Measurements from ENCODE around the gene VPS13D. TPM values are rescaled to one million over a fixed set of nuclear protein-coding genes. Genes with fewer than 3 reads are reported as not detected.

The VPS13D gene
- total and polyA plus RNA-seq, 10 of the 15 experiments (the other 5 are each of a cell fraction or from before 2014, with no cell fraction given): 1.4 to 16.9 (median 8.5) TPM

GRCh38 chr1:12447307-12447706, 217.5 kb downstream of the VPS13D start:
- CTCF ChIA-PET: interaction anchor here (0.6 to 2.9 kb wide), 3 partner anchors 8 to 160 kb away, joined by 3 to 9 read pairs (median 4); no protein-coding TSS in a partner anchor

More at GRCh38 chr1:12447307-12447706, 217.5 kb downstream of the VPS13D start:
- ATAC-seq (no peak), DNase-seq (ENCODE audit: low read depth, low spot score) (no peak), FAIRE-seq (no peak)
- Histone ChIP-seq H3K27ac (ENCODE audit: control insufficient read depth, insufficient read depth) (no peak overlapping the region), H3K79me2 (ENCODE audit: control insufficient read depth, insufficient read depth, low read length) (no peaks in the 10 kb centered on the region), H3K36me3 (ENCODE audit: control insufficient read depth in 2 of 2, insufficient read depth in 2 of 2, low read length in 1 of 2) (no peaks in the 10 kb centered on the region; a peak in 1 of 4 replicates), H2AFZ (ENCODE audit: control insufficient read depth, low read depth, low read length) (no peak overlapping the region), H3K27me3 (replicated peaks in 1 of 2; ENCODE audit: control insufficient read depth in 2 of 2, insufficient read depth in 2 of 2, low read length in 1 of 2) (no peaks in the 10 kb centered on the region), H4K20me1 (ENCODE audit: control insufficient read depth, insufficient read depth) (peaks cover 5% of the 10 kb centered on the region; the same call in 1 of the 2 replicates), H3K4me1 (ENCODE audit: control insufficient read depth, insufficient read depth, low read length) (peaks cover 23% of the 10 kb centered on the region), H3K9me3 (replicated peaks; ENCODE audit: control insufficient read depth, insufficient read depth, low read length) (no peaks in the 10 kb centered on the region; the same call in 2 of the 3 replicates), H3K4me3 (no peak overlapping the region), H3K4me2 (ENCODE audit: control insufficient read depth, insufficient read depth) (no peak overlapping the region), H3K9ac (ENCODE audit: control insufficient read depth, insufficient read depth, low read length) (no peak overlapping the region)
- in situ Hi-C loops (cut with MboI): no loop called here
- no TSS peak for BruUV-seq (replicated peaks)
- ChIA-PET RAD21 (ENCODE audit: unreplicated experiment) (interaction anchor here (0.6 to 1.8 kb wide), 3 partner anchors 13 to 171 kb away, joined by 3 to 8 read pairs (median 4); partner anchors contain the start of gene DHRS3), SMC1A (ENCODE audit: uncharacterized antibody, unreplicated experiment) (interaction anchor here (0.6 to 7.2 kb wide), 2 partner anchors 11 to 151 kb away, joined by 3 to 74 read pairs; no protein-coding TSS in a partner anchor), POLR2A (interaction anchor here (1.0 kb wide), 1 partner anchor 12 kb away, joined by 3 read pairs; no protein-coding TSS in a partner anchor)
- intact Hi-C loops (cut with micrococcal nuclease; ENCODE audit: unreplicated experiment): loop anchor here (5.0 kb wide), 1 partner anchor 155 kb away; no protein-coding TSS in a partner anchor
- TF ChIP-seq SMARCA5 (IDR thresholded peaks at IDR 0.05) (no peak), IRF4 (IDR thresholded peaks at IDR 0.05; ENCODE audit: low read depth, low read length) (no peak), TCF3 (IDR thresholded peaks at IDR 0.05; ENCODE audit: borderline replicate concordance, insufficient read depth, low read depth, low read length) (no peak), RFX5 (IDR thresholded peaks at IDR 0.05; ENCODE audit: low read depth, low read length) (no peak), NFIC (IDR thresholded peaks at IDR 0.05; ENCODE audit: low read depth, low read length) (no peak), BRCA1 (IDR thresholded peaks at IDR 0.05; ENCODE audit: low read depth, low read length) (no peak), WRNIP1 (IDR thresholded peaks at IDR 0.05; ENCODE audit: borderline replicate concordance, low read depth, low read length) (no peak), PML (IDR thresholded peaks at IDR 0.05; ENCODE audit: low read length) (no peak)
- TF ChIP-seq, protein P1, sequence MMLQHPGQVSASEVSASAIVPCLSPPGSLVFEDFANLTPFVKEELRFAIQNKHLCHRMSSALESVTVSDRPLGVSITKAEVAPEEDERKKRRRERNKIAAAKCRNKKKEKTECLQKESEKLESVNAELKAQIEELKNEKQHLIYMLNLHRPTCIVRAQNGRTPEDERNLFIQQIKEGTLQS (IDR thresholded peaks at IDR 0.05; ENCODE audit: borderline replicate concordance, extremely low read depth, low read depth, low read length): no peak
- TF ChIP-seq, protein P2, sequence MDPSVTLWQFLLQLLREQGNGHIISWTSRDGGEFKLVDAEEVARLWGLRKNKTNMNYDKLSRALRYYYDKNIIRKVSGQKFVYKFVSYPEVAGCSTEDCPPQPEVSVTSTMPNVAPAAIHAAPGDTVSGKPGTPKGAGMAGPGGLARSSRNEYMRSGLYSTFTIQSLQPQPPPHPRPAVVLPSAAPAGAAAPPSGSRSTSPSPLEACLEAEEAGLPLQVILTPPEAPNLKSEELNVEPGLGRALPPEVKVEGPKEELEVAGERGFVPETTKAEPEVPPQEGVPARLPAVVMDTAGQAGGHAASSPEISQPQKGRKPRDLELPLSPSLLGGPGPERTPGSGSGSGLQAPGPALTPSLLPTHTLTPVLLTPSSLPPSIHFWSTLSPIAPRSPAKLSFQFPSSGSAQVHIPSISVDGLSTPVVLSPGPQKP (IDR thresholded peaks at IDR 0.05; ENCODE audit: low read depth, low read length): no peak
- WGBS (ENCODE audit: insufficient coverage, insufficient replicate concordance, low lambda C conversion rate, missing lambda C conversion rate): 98% methylated on average over 3 of the region's 3 CpGs
